Ovary (tissue), 3 donors: Measurements from ENCODE around the gene NCAM1.

Source experiments
- POLR2A ChIP-seq: fragments of 450-650 bp; IDR thresholded peaks from one replicate; pipeline ENCODE4 v1.6.1; 2017; ENCODE audit warnings: antibody characterized with exemption, mild to moderate bottlenecking, moderate library complexity
- TF ChIP-seq, protein P1 (sequence below), 3 donors: fragments of 450-650 bp in 2 of 3; fragments of 200-600 bp in 1 of 3; IDR thresholded peaks; one replicate each; pipeline versions ENCODE4 v1.5.1 to v1.8.0; 2016 to 2022; ENCODE audit warnings: antibody characterized with exemption in 3 of 3, mild to moderate bottlenecking in 1 of 3
- donor health status: DM: no; HTN: no; CAD: no.

DNA sequence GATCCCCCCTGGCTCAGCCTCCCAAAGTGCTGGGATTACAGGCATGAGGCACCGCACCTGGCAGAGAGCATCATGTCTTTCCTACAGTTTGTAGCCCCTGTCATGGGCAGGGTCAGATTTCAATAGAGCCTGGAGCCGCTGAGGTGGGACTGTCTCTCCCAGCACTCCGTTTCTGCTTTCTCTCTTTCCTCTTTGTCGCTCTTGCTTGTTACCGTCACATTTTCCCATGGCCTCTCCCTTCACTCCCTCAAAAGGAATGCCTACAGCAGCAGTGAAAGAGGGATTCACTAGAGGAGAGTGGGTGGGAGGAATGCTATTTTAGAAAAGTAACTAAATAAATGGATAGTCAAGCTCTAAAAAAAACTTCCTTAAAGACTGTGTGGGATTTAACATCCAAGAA, 216.5 kb downstream of the NCAM1 start:
- TF ChIP-seq, protein P1, sequence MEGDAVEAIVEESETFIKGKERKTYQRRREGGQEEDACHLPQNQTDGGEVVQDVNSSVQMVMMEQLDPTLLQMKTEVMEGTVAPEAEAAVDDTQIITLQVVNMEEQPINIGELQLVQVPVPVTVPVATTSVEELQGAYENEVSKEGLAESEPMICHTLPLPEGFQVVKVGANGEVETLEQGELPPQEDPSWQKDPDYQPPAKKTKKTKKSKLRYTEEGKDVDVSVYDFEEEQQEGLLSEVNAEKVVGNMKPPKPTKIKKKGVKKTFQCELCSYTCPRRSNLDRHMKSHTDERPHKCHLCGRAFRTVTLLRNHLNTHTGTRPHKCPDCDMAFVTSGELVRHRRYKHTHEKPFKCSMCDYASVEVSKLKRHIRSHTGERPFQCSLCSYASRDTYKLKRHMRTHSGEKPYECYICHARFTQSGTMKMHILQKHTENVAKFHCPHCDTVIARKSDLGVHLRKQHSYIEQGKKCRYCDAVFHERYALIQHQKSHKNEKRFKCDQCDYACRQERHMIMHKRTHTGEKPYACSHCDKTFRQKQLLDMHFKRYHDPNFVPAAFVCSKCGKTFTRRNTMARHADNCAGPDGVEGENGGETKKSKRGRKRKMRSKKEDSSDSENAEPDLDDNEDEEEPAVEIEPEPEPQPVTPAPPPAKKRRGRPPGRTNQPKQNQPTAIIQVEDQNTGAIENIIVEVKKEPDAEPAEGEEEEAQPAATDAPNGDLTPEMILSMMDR (IDR thresholded peaks at IDR 0.05) = no peak
- no peak for TF ChIP-seq POLR2A
